IMR-90 (cell line): ENCODE data around the gene OR5H14. TPM values are rescaled to one million over a fixed set of nuclear protein-coding genes. Genes with fewer than 3 reads are reported as not detected.

Experiments used
- ATAC-seq: fragments of 200-7000 bp; cut with Tn5 transposase; 2 replicates; pipeline ENCODE4 v1.9.1; 2020; ENCODE audit warnings: low read depth, mild to moderate bottlenecking, moderate library complexity
- BruUV-seq: library from RNA; stranded (reverse); fragments of 400-500 nt; replicated peaks from 2 replicates; lab custom pipeline; 2021; lab: Mats Ljungman, UMichigan
- CTCF ChIA-PET: fragments of 300-600 bp; formaldehyde crosslinking; extraction: SDS; loops from one replicate; lab custom pipeline; 2021; ENCODE audit warnings: antibody characterized with exemption; lab: Yijun Ruan, JAX
- POLR2A ChIA-PET: fragments of 300-600 bp; sonication (Branson Sonifier 250); formaldehyde crosslinking; loops from one replicate; lab custom pipeline; 2022; ENCODE audit warnings: antibody characterized with exemption; ENCODE audit not compliant: unreplicated experiment; lab: Charles Lee
- DNase-seq: peaks from one replicate; pipeline ENCODE4 v3.0.0; 2013
- H2AFZ ChIP-seq: replicated peaks from 2 replicates; pipeline ENCODE3; 2013; ENCODE audit warnings: low read length, mild to moderate bottlenecking; ENCODE audit not compliant: poor library complexity
- H2AK5ac ChIP-seq: 2 replicates; pipeline ENCODE4 v1.6.1; 2013; ENCODE audit warnings: low read depth, low read length, inconsistent platforms
- H2AK9ac ChIP-seq: replicated peaks from 2 replicates; pipeline ENCODE3; 2013; ENCODE audit warnings: mild to moderate bottlenecking, low read depth, low read length, moderate library complexity; ENCODE audit not compliant: poor library complexity
- H2BK120ac ChIP-seq: 2 replicates; pipeline ENCODE4 v1.6.1; 2013; ENCODE audit warnings: low read depth, low read length, inconsistent platforms
- H2BK15ac ChIP-seq: 3 replicates; pipeline ENCODE4 v1.6.1; 2013; ENCODE audit warnings: low read depth, low read length, inconsistent platforms
- H2BK20ac ChIP-seq: 2 replicates; pipeline ENCODE4 v1.6.1; 2013; ENCODE audit warnings: low read depth, mild to moderate bottlenecking, inconsistent platforms, low read length, moderate library complexity
- H2BK5ac ChIP-seq: 2 replicates; pipeline ENCODE4 v1.6.1; 2013; ENCODE audit warnings: mild to moderate bottlenecking, low read depth, low read length, inconsistent platforms; ENCODE audit not compliant: poor library complexity, severe bottlenecking
- H3K14ac ChIP-seq: replicated peaks from 2 replicates; pipeline ENCODE4 v1.6.1; 2013; ENCODE audit warnings: low read depth, low read length, inconsistent platforms
- H3K18ac ChIP-seq: 2 replicates; pipeline ENCODE4 v1.6.1; 2013; ENCODE audit warnings: low read depth, low read length, control low read depth
- H3K23ac ChIP-seq: 2 replicates; pipeline ENCODE4 v1.6.1; 2013; ENCODE audit warnings: low read depth, low read length, inconsistent platforms
- H3K27ac ChIP-seq: 2 replicates; pipeline ENCODE4 v1.5.1; 2013; ENCODE audit warnings: mild to moderate bottlenecking, control low read depth, low read length; ENCODE audit not compliant: insufficient read depth
- H3K27me3 ChIP-seq: 2 replicates; pipeline ENCODE4 v1.6.1; 2013; ENCODE audit warnings: low read length; ENCODE audit not compliant: control insufficient read depth, insufficient read depth
- H3K36me3 ChIP-seq: 2 replicates; pipeline ENCODE4 v1.6.1; 2013; ENCODE audit warnings: low read length, mixed read lengths; ENCODE audit not compliant: control insufficient read depth, insufficient read depth
- H3K4ac ChIP-seq: 2 replicates; pipeline ENCODE4 v1.6.1; 2013; ENCODE audit warnings: low read depth, low read length, inconsistent platforms
- H3K4me1 ChIP-seq: 2 replicates; pipeline ENCODE4 v1.6.1; 2013; ENCODE audit warnings: low read length, mixed read lengths; ENCODE audit not compliant: control insufficient read depth, insufficient read depth
- H3K4me2 ChIP-seq: 2 replicates; pipeline ENCODE4 v1.6.1; 2013; ENCODE audit warnings: low read depth, mild to moderate bottlenecking, control low read depth, low read length, moderate library complexity
- H3K4me3 ChIP-seq: 2 replicates; pipeline ENCODE4 v1.5.1; 2013; ENCODE audit warnings: low read depth, mild to moderate bottlenecking, control low read depth, low read length, moderate library complexity; ENCODE audit not compliant: insufficient read depth
- H3K56ac ChIP-seq: 2 replicates; pipeline ENCODE4 v1.6.1; 2013; ENCODE audit warnings: low read length, inconsistent platforms; ENCODE audit not compliant: insufficient read depth; ENCODE audit errors: extremely low read depth
- H3K79me1 ChIP-seq, 2 experiments: 2 replicates each; pipeline ENCODE4 v1.6.1; 2013; ENCODE audit warnings: low read length in 2 of 2, inconsistent platforms in 1 of 2, low read depth in 1 of 2
- H3K9ac ChIP-seq: 2 replicates; pipeline ENCODE4 v1.6.1; 2013; ENCODE audit warnings: low read depth, low read length, control low read depth
- H3K9me1 ChIP-seq: 2 replicates; pipeline ENCODE4 v1.6.1; 2013; ENCODE audit warnings: low read length, inconsistent platforms; ENCODE audit not compliant: insufficient read depth
- H3K9me3 ChIP-seq: 2 replicates; pipeline ENCODE4 v1.6.1; 2013; ENCODE audit warnings: low read length; ENCODE audit not compliant: control insufficient read depth, insufficient read depth
- H4K20me1 ChIP-seq: 2 replicates; pipeline ENCODE4 v1.6.1; 2013; ENCODE audit warnings: low read length, inconsistent platforms; ENCODE audit not compliant: insufficient read depth
- H4K5ac ChIP-seq: 2 replicates; pipeline ENCODE4 v1.6.1; 2013; ENCODE audit warnings: mild to moderate bottlenecking, low read depth, low read length, control low read depth
- H4K8ac ChIP-seq, 2 experiments: 2 replicates each; pipeline ENCODE4 v1.6.1; 2013; ENCODE audit warnings: low read depth in 2 of 2, low read length in 2 of 2, control low read depth in 1 of 2, inconsistent platforms in 1 of 2
- H4K91ac ChIP-seq: 2 replicates; pipeline ENCODE4 v1.6.1; 2013; ENCODE audit warnings: low read depth, low read length, inconsistent platforms; ENCODE audit not compliant: insufficient read depth
- CEBPB ChIP-seq: IDR thresholded peaks from 2 replicates; pipeline ENCODE4 v1.6.1; 2012; ENCODE audit warnings: low read depth, low read length, improper control_type of control experiment
- CHD1 ChIP-seq: IDR thresholded peaks from 2 replicates; pipeline ENCODE4 v1.6.1; 2012; ENCODE audit warnings: low read depth, low read length, improper control_type of control experiment
- CTCF ChIP-seq: conservative IDR thresholded peaks from 2 replicates; pipeline ENCODE4 v1.5.1; 2012; ENCODE audit warnings: mild to moderate bottlenecking, low read depth, low read length, improper control_type of control experiment
- ELK1 ChIP-seq: fragments of 150-350 bp; IDR thresholded peaks from 2 replicates; pipeline ENCODE4 v1.6.1; 2016; ENCODE audit warnings: low read depth, mild to moderate bottlenecking, low read length, moderate library complexity, borderline replicate concordance
- MAFK ChIP-seq: IDR thresholded peaks from 2 replicates; pipeline ENCODE4 v1.6.1; 2012; ENCODE audit warnings: low read depth, low read length, improper control_type of control experiment
- MAZ ChIP-seq: IDR thresholded peaks from 2 replicates; pipeline ENCODE4 v1.6.1; 2012; ENCODE audit warnings: low read depth, mild to moderate bottlenecking, low read length, improper control_type of control experiment, moderate library complexity, borderline replicate concordance
- MXI1 ChIP-seq: IDR thresholded peaks from 2 replicates; pipeline ENCODE4 v1.6.1; 2012; ENCODE audit warnings: low read depth, mild to moderate bottlenecking, low read length, moderate library complexity, borderline replicate concordance
- POLR2A ChIP-seq: IDR thresholded peaks from 2 replicates; pipeline ENCODE4 v1.6.1; 2012; ENCODE audit warnings: mild to moderate bottlenecking, low read depth, low read length
- RCOR1 ChIP-seq: IDR thresholded peaks from 2 replicates; pipeline ENCODE4 v1.6.1; 2012; ENCODE audit warnings: mild to moderate bottlenecking, low read length, improper control_type of control experiment; ENCODE audit not compliant: insufficient replicate concordance
- RFX5 ChIP-seq: IDR thresholded peaks from 2 replicates; pipeline ENCODE4 v1.8.0; 2012; ENCODE audit warnings: low read depth, mild to moderate bottlenecking, low read length, moderate library complexity
- SMC3 ChIP-seq: fragments of 150-350 bp; IDR thresholded peaks from 2 replicates; pipeline ENCODE4 v1.6.1; 2016; ENCODE audit warnings: low read depth, mild to moderate bottlenecking, antibody characterized with exemption, low read length, moderate library complexity
- USF2 ChIP-seq: fragments of 150-350 bp; IDR thresholded peaks from 2 replicates; pipeline ENCODE4 v1.6.1; 2017; ENCODE audit warnings: mild to moderate bottlenecking, antibody characterized with exemption, low read length, low read depth
- WGBS, 2 experiments: methylation state at CpG; one replicate each; pipeline versions ENCODE4 v1.1.5 to v1.1.7; 2013; ENCODE audit warnings: missing lambda C conversion rate in 2 of 2; ENCODE audit not compliant: insufficient read length in 1 of 2; ENCODE audit errors: extremely low coverage in 2 of 2; 5-methylcytosine and 5-hydroxymethylcytosine counted together
- dilution Hi-C: fragments of 300-500 bp; cut with HindIII; formaldehyde crosslinking; loops from one replicate; pipeline ENCODE4 v1.14.3; 2018; ENCODE audit warnings: low sequenced_read_pairs; ENCODE audit not compliant: unreplicated experiment
- in situ Hi-C: fragments of 300-500 bp; cut with MboI; formaldehyde crosslinking; loops from 3 replicates; pipeline ENCODE4 v1.14.3; 2019; ENCODE audit warnings: low sequenced_read_pairs, inconsistent platforms, mixed read lengths
- intact Hi-C: fragments of 100-400 bp; cut with micrococcal nuclease; formaldehyde crosslinking; loops from 2 replicates; pipeline ENCODE4 v1.10.0; 2022
- polyA plus RNA-seq, 3 experiments: library from polyadenylated mRNA; depleted of rRNA; stranded (reverse); fragments of >200 nt; gene quantifications; 2 replicates each; pipeline ENCODE4 v1.2.3, GENCODE V29; 2012; ENCODE audit warnings: low replicate concordance in 1 of 3
- total RNA-seq: library from RNA; depleted of rRNA; stranded (reverse); fragments of >200 nt; gene quantifications from 2 replicates; pipeline ENCODE4 v1.2.3, GENCODE V29; 2012

The OR5H14 gene
- total and polyA plus RNA-seq, 2 of the 4 experiments (the other 2 are of a cell fraction): not detected

GRCh38 chr3:98172621-98173020 is 25.3 kb downstream of the OR5H14 start:
- Histone ChIP-seq H3K27me3 (no peaks in the 10 kb centered on the region), H2BK120ac (no peak overlapping the region), H3K27ac (no peak overlapping the region), H2BK20ac (no peak overlapping the region), H3K9me3 (no peaks in the 10 kb centered on the region), H3K36me3 (no peaks in the 10 kb centered on the region), H4K91ac (no peak overlapping the region), H2BK5ac (no peak overlapping the region), H4K20me1 (no peaks in the 10 kb centered on the region), H3K18ac (no peak overlapping the region), H2BK15ac (no peak overlapping the region), H3K9me1 (no peaks in the 10 kb centered on the region), H3K4me1 (no peaks in the 10 kb centered on the region), H2AK9ac (no peak overlapping the region), H4K8ac (no peak overlapping the region), H4K5ac (no peak overlapping the region), H3K23ac (no peak overlapping the region), H2AK5ac (no peak overlapping the region), H2AFZ (no peak overlapping the region), H3K14ac (no peak overlapping the region), H3K4ac (no peak overlapping the region), H3K9ac (no peak overlapping the region), H3K4me2 (no peak overlapping the region), H3K79me1 (no peaks in the 10 kb centered on the region), H3K56ac (no peak overlapping the region), H3K4me3 (no peak overlapping the region)
- ATAC-seq (no peak), DNase-seq (no peak)
- intact Hi-C loops: no loop called here
- TF ChIP-seq ELK1 (no peak), SMC3 (no peak), CHD1 (no peak), CEBPB (no peak), RCOR1 (no peak), CTCF (no peak), RFX5 (no peak), MXI1 (no peak), MAZ (no peak), POLR2A (no peak), USF2 (no peak), MAFK (no peak)
- no CpG with 5 or more reads among the region's 7 CpGs for WGBS, 2 experiments
- dilution Hi-C loops: no loop called here
- POLR2A ChIA-PET: interaction anchor here (0.6 kb wide), 1 partner anchor 14 kb away, joined by 3 read pairs; no protein-coding TSS in a partner anchor
- BruUV-seq: no TSS peak
- CTCF ChIA-PET: no interaction called here
- in situ Hi-C loops: no loop called here
